ENCODE data around the gene GASK1A. TPM values are rescaled to one million over a fixed set of nuclear protein-coding genes. Genes with fewer than 3 reads are reported as not detected.

GASK1A gene
- total and polyA plus RNA-seq, 2 of the 8 experiments (the other 6 are each of a cell fraction or from before 2014, with no cell fraction given) = 4.7 to 7.9 TPM

DNA sequence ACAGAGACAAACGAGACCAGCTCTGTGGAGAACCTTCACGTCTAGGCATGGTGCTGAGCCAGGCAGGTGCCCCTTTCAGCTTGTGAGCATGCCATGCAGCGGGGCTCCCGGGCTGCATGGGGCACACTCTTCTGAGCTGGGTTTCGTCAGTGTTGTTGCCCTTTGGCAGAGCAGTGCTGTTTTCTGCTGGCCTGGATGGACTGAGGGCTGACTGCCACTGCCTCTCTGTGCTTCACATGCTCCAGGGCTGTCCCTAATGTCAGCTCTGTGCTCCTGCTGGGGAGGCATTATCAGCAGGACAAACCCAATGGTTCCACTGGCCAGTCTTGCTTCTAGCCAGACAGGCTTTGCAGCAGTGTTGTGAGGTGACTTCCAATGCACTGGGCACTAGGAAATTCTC is 9.5 kb downstream of the GASK1A start:
- TF ChIP-seq KDM1A (IDR thresholded peaks at IDR 0.05; ENCODE audit: borderline replicate concordance, low read length) = no peak
- TF ChIP-seq BRCA1 (IDR thresholded peaks at IDR 0.05; ENCODE audit: low read depth, low read length) = no peak
- TF ChIP-seq NANOG (IDR thresholded peaks at IDR 0.05; ENCODE audit: insufficient read depth, low read depth, low read length, poor library complexity, severe bottlenecking) = no peak
- no peak for TF ChIP-seq JUN (IDR thresholded peaks at IDR 0.05; ENCODE audit: low read depth, low read length)
- 0 out of 2 replicates have a peak overlapping the region, but pooled peaks have one; percentile 63 for H2BK12ac ChIP-seq (ENCODE audit: low read depth, low read length)
- no peak overlapping the region for H3K4me3 ChIP-seq (ENCODE audit: extremely low read depth in 1 of 4, insufficient read depth in 2 of 4, low read depth in 3 of 4, low read length in 4 of 4)
- DNase-seq (ENCODE audit: low read depth in 1 of 2, low spot score in 2 of 2) = no peak
- H3K36me3 ChIP-seq (ENCODE audit: control insufficient read depth in 2 of 4, insufficient read depth in 4 of 4, low read length in 3 of 4) = no peaks in the 10 kb centered on the region
- no peak overlapping the region for H4K5ac ChIP-seq (ENCODE audit: insufficient read length, low read depth, low read length)
- no peak overlapping the region for H4K8ac ChIP-seq (ENCODE audit: extremely low read depth, insufficient read depth, low read length)
- H3K4me1 ChIP-seq (replicated peaks in 1 of 4; ENCODE audit: control insufficient read depth in 3 of 4, insufficient read depth in 4 of 4, low read length in 3 of 4) = peaks cover 4 to 37% (median 18%) of the 10 kb centered on the region in 4 experiments
- peak overlapping the region; percentile 80; the same call in 1 of the 2 replicates for H2AK5ac ChIP-seq (ENCODE audit: low read depth, low read length)
- WGBS, 2 experiments (ENCODE audit: extremely low coverage in 1 of 2, insufficient coverage in 1 of 2, insufficient read length in 1 of 2, insufficient replicate concordance in 2 of 2, low coverage in 1 of 2, low lambda C conversion rate in 2 of 2, missing lambda C conversion rate in 1 of 2) = 90% methylated on average over 5 of the region's 5 CpGs; no CpG with 5 or more reads in 1 of the 2 experiments
- H3K56ac ChIP-seq (replicated peaks; ENCODE audit: insufficient read length, low read depth, low read length) = no peak overlapping the region
- no peak overlapping the region for H2AFZ ChIP-seq (ENCODE audit: low read length)
- H3K23ac ChIP-seq (ENCODE audit: insufficient read length) = no peak overlapping the region
- H2BK15ac ChIP-seq (ENCODE audit: low read length) = peak overlapping the region; percentile 32; the same call in 1 of the 2 replicates
- H3K9me3 ChIP-seq (ENCODE audit: insufficient read depth in 2 of 2, low read depth in 1 of 2, low read length in 1 of 2) = 0 out of 4 replicates have a peak, but pooled peaks cover 0 to 3% of the 10 kb centered on the region in 2 experiments
- no peaks in the 10 kb centered on the region for H4K20me1 ChIP-seq (replicated peaks in 1 of 2; ENCODE audit: control insufficient read depth in 1 of 2, insufficient read depth in 2 of 2, low read length in 2 of 2)
- FAIRE-seq = no peak
- POLR2A ChIA-PET (ENCODE audit: partially characterized antibody) = interaction anchor here (1.0 to 1.1 kb wide), 2 partner anchors 8 to 10 kb away, joined by 3 to 4 read pairs; partner anchors contain the start of gene GASK1A
- no peak overlapping the region for H3K9ac ChIP-seq (replicated peaks in 1 of 4; ENCODE audit: extremely low read depth in 1 of 4, low read depth in 3 of 4, low read length in 3 of 4)
- peaks cover 4% of the 10 kb centered on the region; the same call in 1 of the 2 replicates for H3K79me1 ChIP-seq (ENCODE audit: low read depth, low read length)
- H3K79me2 ChIP-seq (ENCODE audit: control insufficient read depth in 1 of 2, insufficient read depth in 2 of 2, low read length in 2 of 2) = peaks cover 0 to 2% of the 10 kb centered on the region in 2 experiments; a peak in 1 of 4 replicates
- no peak overlapping the region for H3K14ac ChIP-seq (ENCODE audit: insufficient read length)
- no peak overlapping the region for H4K91ac ChIP-seq (replicated peaks; ENCODE audit: insufficient read length, low read length)
- H2BK120ac ChIP-seq (replicated peaks; ENCODE audit: low read depth, low read length) = no peak overlapping the region
- no peak overlapping the region for H3K27ac ChIP-seq (ENCODE audit: low read depth, low read length)
- no peak overlapping the region for H3K4me2 ChIP-seq (ENCODE audit: insufficient read depth in 1 of 2, low read depth in 2 of 2, low read length in 2 of 2)
- H3K27me3 ChIP-seq (replicated peaks in 1 of 4; ENCODE audit: control insufficient read depth in 3 of 4, extremely low read depth in 1 of 4, insufficient read depth in 3 of 4, low read length in 3 of 4) = no peaks in the 10 kb centered on the region
- CTCF ChIA-PET (ENCODE audit: partially characterized antibody) = interaction anchor here (1.5 to 3.2 kb wide), 4 partner anchors 10 to 165 kb away, joined by 4 to 17 read pairs (median 6); no protein-coding TSS in a partner anchor
- H3K4ac ChIP-seq (replicated peaks; ENCODE audit: insufficient read length, low read depth, low read length) = no peak overlapping the region
- peak overlapping the region; percentile 83; the same call in 1 of the 2 replicates for H2BK20ac ChIP-seq (ENCODE audit: low read length)
- peak overlapping the region; percentile 79; the same call in 1 of the 2 replicates for H2BK5ac ChIP-seq (ENCODE audit: low read depth, low read length)
- H3K23me2 ChIP-seq (ENCODE audit: low read depth, low read length) = no peaks in the 10 kb centered on the region
- no peak overlapping the region for H3K18ac ChIP-seq (ENCODE audit: extremely low read depth, low read length)
